Endothelial cell of umbilical vein (primary cell): ENCODE measurements around the gene MEF2A. TPM values are rescaled to one million over a fixed set of nuclear protein-coding genes. Genes with fewer than 3 reads are reported as not detected.

Experiments used
- BruUV-seq: library from RNA; stranded (reverse); fragments of 400-500 nt; replicated peaks from 2 replicates; lab custom pipeline; 2021; lab: Mats Ljungman, UMichigan
- CTCF ChIA-PET: fragments of 300-600, 350-600 bp; sonication (Branson Sonifier 250); formaldehyde crosslinking; loops from one replicate; lab custom pipeline; 2021; ENCODE audit warnings: antibody characterized with exemption, inconsistent platforms; lab: Charles Lee
- POLR2A ChIA-PET: fragments of 300-600, 350-600 bp; sonication (Branson Sonifier 250); formaldehyde crosslinking; loops from one replicate; lab custom pipeline; 2021; ENCODE audit warnings: antibody characterized with exemption, inconsistent platforms; lab: Charles Lee
- DNase-seq: peaks from one replicate; pipeline ENCODE4 v3.0.0-alpha.2; 2011; ENCODE audit warnings: low read depth, low spot score
- FAIRE-seq: peaks from 2 replicates; lab custom pipeline; 2011; peaks lifted over from hg19 to GRCh38; lab: Jason Lieb, UNC
- H2AFZ ChIP-seq: 2 replicates; pipeline ENCODE4 v1.6.0; 2012; ENCODE audit warnings: low read depth, low read length, control low read depth, inconsistent platforms
- H3K27ac ChIP-seq: 2 replicates; pipeline ENCODE4 v1.5.1; 2011; ENCODE audit warnings: low read depth, mild to moderate bottlenecking, control low read depth, low read length, moderate library complexity; ENCODE audit not compliant: insufficient read depth
- H3K27me3 ChIP-seq, 2 experiments: 2 replicates each; pipeline versions ENCODE4 v1.6.0 to v1.6.1; 2011; ENCODE audit warnings: low read length in 2 of 2, mixed read lengths in 1 of 2; ENCODE audit not compliant: control insufficient read depth in 2 of 2, insufficient read depth in 2 of 2
- H3K36me3 ChIP-seq, 2 experiments: 2 replicates in 1 of 2; 3 replicates in 1 of 2; pipeline ENCODE4 v1.5.1; 2011; ENCODE audit warnings: low read length in 2 of 2, mild to moderate bottlenecking in 1 of 2, moderate library complexity in 1 of 2; ENCODE audit not compliant: control insufficient read depth in 2 of 2, insufficient read depth in 2 of 2; ENCODE audit errors: extremely low read depth in 1 of 2
- H3K4me1 ChIP-seq: 3 replicates; pipeline ENCODE4 v1.5.1; 2011; ENCODE audit warnings: mild to moderate bottlenecking, low read length; ENCODE audit not compliant: control insufficient read depth, insufficient read depth; ENCODE audit errors: extremely low read depth
- H3K4me2 ChIP-seq: 2 replicates; pipeline ENCODE4 v1.6.1; 2011; ENCODE audit warnings: low read length, control low read depth, mixed read lengths; ENCODE audit not compliant: insufficient read depth
- H3K4me3 ChIP-seq, 3 experiments: fragments of 200-600 bp in 1 of 3; sonication (generic), shearing (Covaris generic) in 1 of 3; replicated peaks in 1 of 3; 2 replicates each; pipeline ENCODE4 v1.5.1; 2011 to 2016; ENCODE audit warnings: control low read depth in 3 of 3, low read length in 3 of 3, mild to moderate bottlenecking in 2 of 3, inconsistent platforms in 1 of 3, low read depth in 1 of 3, moderate library complexity in 1 of 3; ENCODE audit not compliant: insufficient read depth in 1 of 3
- H3K79me2 ChIP-seq: 2 replicates; pipeline ENCODE4 v1.6.0; 2012; ENCODE audit warnings: low read length, inconsistent platforms; ENCODE audit not compliant: control insufficient read depth, insufficient read depth
- H3K9ac ChIP-seq: replicated peaks from 2 replicates; pipeline ENCODE3; 2011; ENCODE audit warnings: low read length, control low read depth; ENCODE audit not compliant: insufficient read depth; ENCODE audit errors: extremely low read depth
- H3K9me1 ChIP-seq: replicated peaks from 3 replicates; pipeline ENCODE4 v1.6.0; 2011; ENCODE audit warnings: mild to moderate bottlenecking, low read length; ENCODE audit not compliant: control insufficient read depth, insufficient read depth; ENCODE audit errors: extremely low read depth
- H3K9me3 ChIP-seq: replicated peaks from 2 replicates; pipeline ENCODE4 v1.5.1; 2012; ENCODE audit warnings: low read length, inconsistent platforms; ENCODE audit not compliant: control insufficient read depth, insufficient read depth
- H4K20me1 ChIP-seq: replicated peaks from 2 replicates; pipeline ENCODE3; 2011; ENCODE audit warnings: mild to moderate bottlenecking, low read length; ENCODE audit not compliant: control insufficient read depth, insufficient read depth; ENCODE audit errors: extremely low read depth
- CTCF ChIP-seq, 2 donors: IDR thresholded peaks; 1 replicate in 1 of 2; 2 replicates in 1 of 2; pipeline ENCODE4 v1.5.1; 2011; ENCODE audit warnings: low read length in 2 of 2, mild to moderate bottlenecking in 2 of 2, moderate library complexity in 2 of 2, control low read depth in 1 of 2, inconsistent platforms in 1 of 2, low read depth in 1 of 2; ENCODE audit not compliant: insufficient read depth in 1 of 2; ENCODE audit errors: extremely low read depth in 1 of 2
- EZH2 ChIP-seq: IDR thresholded peaks from 2 replicates; pipeline ENCODE4 v1.6.1; 2012; ENCODE audit warnings: borderline replicate concordance, low read depth, mild to moderate bottlenecking, moderate library complexity, low read length, inconsistent platforms; ENCODE audit not compliant: severe bottlenecking
- FOS ChIP-seq: IDR thresholded peaks from 2 replicates; pipeline ENCODE4 v1.6.1; 2011; ENCODE audit warnings: mild to moderate bottlenecking, low read length, moderate library complexity, borderline replicate concordance; ENCODE audit not compliant: insufficient read depth
- GATA2 ChIP-seq: IDR thresholded peaks from 2 replicates; pipeline ENCODE4 v1.7.0; 2011; ENCODE audit warnings: low read depth, mild to moderate bottlenecking, moderate library complexity, mixed read lengths, low read length; ENCODE audit not compliant: insufficient read length, insufficient read depth
- JUN ChIP-seq: IDR thresholded peaks from 2 replicates; pipeline ENCODE4 v1.6.1; 2011; ENCODE audit warnings: borderline replicate concordance, low read depth; ENCODE audit not compliant: insufficient read length, insufficient read depth
- MAX ChIP-seq: IDR thresholded peaks from 2 replicates; pipeline ENCODE4 v1.6.1; 2011; ENCODE audit not compliant: insufficient read depth, insufficient read length
- MYC ChIP-seq: IDR thresholded peaks from one replicate; pipeline ENCODE4 v1.6.1; 2011; ENCODE audit warnings: mild to moderate bottlenecking, low read depth, low read length
- POLR2A ChIP-seq: IDR thresholded peaks from 2 replicates; pipeline ENCODE4 v1.6.1; 2012; ENCODE audit warnings: low read depth, mild to moderate bottlenecking, control low read depth, low read length
- POLR2AphosphoS5 ChIP-seq: IDR thresholded peaks from 2 replicates; pipeline ENCODE4 v1.6.1; 2012; ENCODE audit warnings: low read depth, mild to moderate bottlenecking, control low read depth, low read length, moderate library complexity; ENCODE audit not compliant: insufficient read depth
- dilution Hi-C: fragments of 300-500 bp; cut with MboI; formaldehyde crosslinking; loops from one replicate; pipeline ENCODE4 v1.15.0; 2019; ENCODE audit warnings: low sequenced_read_pairs; ENCODE audit not compliant: extremely low pct_ligation_motif_present
- intact Hi-C: fragments of 100-400 bp; cut with micrococcal nuclease; formaldehyde crosslinking; loops from one replicate; pipeline ENCODE4 v1.10.0; 2022
- polyA plus RNA-seq, 4 experiments: library from polyadenylated mRNA; depleted of rRNA in 3 of 4; stranded (reverse) in 3 of 4; unstranded in 1 of 4; fragments of >200 nt; gene quantifications; 2 replicates each; pipeline versions ENCODE4 v1.2.1 to v1.2.3, GENCODE V29; 2011 to 2012; ENCODE audit warnings: missing spikeins in 1 of 4
- total RNA-seq: library from RNA; stranded (reverse); gene quantifications from 2 replicates; pipeline ENCODE4 v1.2.3, GENCODE V29; 2021

The MEF2A gene
- total and polyA plus RNA-seq, 2 donors (not counting 3 experiments of a cell fraction or from before 2014, with no cell fraction given), result 38.0 to 45.3 TPM

GRCh38 chr15:99741835-99742234 is 176.1 kb downstream of the MEF2A start:
- Histone ChIP-seq H3K9me1 (no peaks in the 10 kb centered on the region), H3K79me2 (no peaks in the 10 kb centered on the region), H3K27me3 (no peaks in the 10 kb centered on the region), H3K4me2 (no peak overlapping the region), H2AFZ (no peak overlapping the region), H3K9me3 (no peaks in the 10 kb centered on the region), H3K4me1 (no peaks in the 10 kb centered on the region), H3K27ac (no peak overlapping the region), H3K36me3 (no peaks in the 10 kb centered on the region), H3K4me3 (no peak overlapping the region), H3K9ac (no peak overlapping the region), H4K20me1 (no peaks in the 10 kb centered on the region)
- intact Hi-C loops (no loop called here), dilution Hi-C loops (no loop called here)
- FAIRE-seq (no peak), DNase-seq (no peak)
- CTCF ChIA-PET, result interaction anchor here (1.7 kb wide), 1 partner anchor 37 kb away, joined by 5 read pairs; no protein-coding TSS in a partner anchor
- TF ChIP-seq POLR2A (no peak), MYC (no peak), CTCF (IDR thresholded peaks at IDR 0.05; ENCODE audit: extremely low read depth in 1 of 2, insufficient read depth in 1 of 2, low read depth in 1 of 2, low read length in 2 of 2) (no peak), POLR2AphosphoS5 (no peak), MAX (no peak), FOS (no peak), JUN (no peak), GATA2 (no peak), EZH2 (no peak)
- no TSS peak for BruUV-seq
- POLR2A ChIA-PET, result no interaction called here
